ENCODE data around the gene LRRC32.

Gene LRRC32

GRCh38 chr11:76661834-76662434 lies 8.6 kb downstream of the LRRC32 start:
- DNase-seq: no peak

- DNase-seq: no peak
Observed at GRCh38 chr11:76661306-76661751, 9.2 kb downstream of the LRRC32 start.

GRCh38 chr11:76660533-76661305 lies 9.8 kb downstream of the LRRC32 start:
- no peak for DNase-seq

GRCh38 chr11:76659672-76660532 lies 10.6 kb downstream of the LRRC32 start:
- no peak for DNase-seq

GRCh38 chr11:76658651-76659650 lies 11.6 kb downstream of the LRRC32 start:
- DNase-seq: no peak

- no peak for DNase-seq
Observed at GRCh38 chr11:76658231-76658630, 12.3 kb downstream of the LRRC32 start.

GRCh38 chr11:76657187-76658170 lies 13.1 kb downstream of the LRRC32 start:
- no peak for DNase-seq

- DNase-seq: no peak
Observed at GRCh38 chr11:76656571-76657081, 13.9 kb downstream of the LRRC32 start.

- no peak for DNase-seq
Observed at GRCh38 chr11:76656050-76656531, 14.5 kb downstream of the LRRC32 start.

GRCh38 chr11:76655501-76656049 lies 15.0 kb downstream of the LRRC32 start:
- no peak for DNase-seq

- no peak for DNase-seq
Observed at GRCh38 chr11:76654980-76655379, 15.6 kb downstream of the LRRC32 start.

GRCh38 chr11:76654298-76654851 lies 16.2 kb downstream of the LRRC32 start:
- DNase-seq: no peak

- DNase-seq: no peak
Observed at GRCh38 chr11:76653674-76654284, 16.8 kb downstream of the LRRC32 start.

GRCh38 chr11:76653012-76653673 lies 17.4 kb downstream of the LRRC32 start:
- no peak for DNase-seq

- DNase-seq: no peak
Observed at GRCh38 chr11:76649851-76650372, 20.6 kb downstream of the LRRC32 start.

GRCh38 chr11:76649011-76649410 lies 21.5 kb downstream of the LRRC32 start:
- no peak for DNase-seq

GRCh38 chr11:76648061-76648460 lies 22.5 kb downstream of the LRRC32 start:
- DNase-seq: no peak

GRCh38 chr11:76646882-76647534 lies 23.5 kb downstream of the LRRC32 start:
- DNase-seq: no peak
